Right lobe of liver (tissue), 4 donors: ENCODE data around the gene RAB11FIP3.

Experiments
- CTCF ChIP-seq, 4 donors: fragments of 200-600 bp in 3 of 4; fragments of 450-650 bp in 1 of 4; IDR thresholded peaks; one replicate each; pipeline versions ENCODE4 v1.5.1 to v1.8.0; 2016 to 2022; ENCODE audit warnings: antibody characterized with exemption in 4 of 4, mild to moderate bottlenecking in 2 of 4
- POLR2A ChIP-seq: fragments of 450-650 bp; IDR thresholded peaks from one replicate; pipeline ENCODE4 v1.6.1; 2017; ENCODE audit warnings: antibody characterized with exemption, mild to moderate bottlenecking
- donor health status: DM: no; HTN: no; CAD: no.
- donor health status: DM: no; HTN: no; CAD: no.
- donor health status: DM: no; HTN: yes; CAD: no.

GRCh38 chr16:492211-492875 lies 66.9 kb downstream of the RAB11FIP3 start:
- TF ChIP-seq CTCF (IDR thresholded peaks at IDR 0.05) = no peak
- no peak for TF ChIP-seq POLR2A
